Activated CD4-positive, alpha-beta T cell treated with anti-CD3 and anti-CD28 coated beads, Interleukin-2, amount 10 ng/mL, durations not matched to agents 7 days and 5 days (primary cell): ENCODE results near the gene HOMER1. TPM values are rescaled to one million over a fixed set of nuclear protein-coding genes. Genes with fewer than 3 reads are reported as not detected.

Experiments
- CTCF ChIA-PET: fragments of 350-600 bp; sonication (Branson Sonifier 250); formaldehyde crosslinking; loops from one replicate; lab custom pipeline; 2021; ENCODE audit warnings: antibody characterized with exemption; lab: Charles Lee
- POLR2A ChIA-PET: fragments of 350-600 bp; sonication (Branson Sonifier 250); formaldehyde crosslinking; loops from one replicate; lab custom pipeline; 2021; ENCODE audit warnings: antibody characterized with exemption; lab: Charles Lee
- DNase-seq: peaks from one replicate; pipeline ENCODE4 v3.0.0-alpha.2; 2020
- H3K27ac Mint-ChIP-seq: one replicate; pipeline ENCODE4 v1.8.0; 2021; ENCODE audit warnings: mild to moderate bottlenecking, moderate library complexity, mixed read lengths
- H3K27me3 Mint-ChIP-seq: one replicate; pipeline ENCODE4 v1.8.0; 2021; ENCODE audit warnings: mixed read lengths
- H3K36me3 Mint-ChIP-seq: one replicate; pipeline ENCODE4 v1.8.0; 2021; ENCODE audit warnings: low read depth, mixed read lengths
- H3K4me1 Mint-ChIP-seq: one replicate; pipeline ENCODE4 v1.8.0; 2021; ENCODE audit warnings: mixed read lengths
- H3K4me3 Mint-ChIP-seq: one replicate; pipeline ENCODE4 v1.8.0; 2021; ENCODE audit warnings: mild to moderate bottlenecking, moderate library complexity, mixed read lengths
- H3K9me3 Mint-ChIP-seq: one replicate; pipeline ENCODE4 v1.8.0; 2021; ENCODE audit warnings: mixed read lengths
- total RNA-seq, 2 experiments: library from RNA; stranded (reverse); gene quantifications; one replicate each; pipeline ENCODE4 v1.2.3, GENCODE V29; 2021

The HOMER1 gene
- total RNA-seq, 2 experiments from 2014 or later: 1.9 to 2.6 TPM

- H3K27me3 Mint-ChIP-seq: no peaks in the 10 kb centered on the region
- H3K4me1 Mint-ChIP-seq: no peaks in the 10 kb centered on the region
- H3K9me3 Mint-ChIP-seq: no peaks in the 10 kb centered on the region
- no peak overlapping the region for H3K4me3 Mint-ChIP-seq
- no peak overlapping the region for H3K27ac Mint-ChIP-seq
- no peaks in the 10 kb centered on the region for H3K36me3 Mint-ChIP-seq
- POLR2A ChIA-PET: no interaction called here
- no peak for DNase-seq
- CTCF ChIA-PET: interaction anchor here (0.7 to 1.9 kb wide), 4 partner anchors 10 to 1081 kb away, joined by 3 to 8 read pairs (median 4); no protein-coding TSS in a partner anchor
Measured at GRCh38 chr5:79499640-79500273, 14.2 kb downstream of the HOMER1 start.

DNA sequence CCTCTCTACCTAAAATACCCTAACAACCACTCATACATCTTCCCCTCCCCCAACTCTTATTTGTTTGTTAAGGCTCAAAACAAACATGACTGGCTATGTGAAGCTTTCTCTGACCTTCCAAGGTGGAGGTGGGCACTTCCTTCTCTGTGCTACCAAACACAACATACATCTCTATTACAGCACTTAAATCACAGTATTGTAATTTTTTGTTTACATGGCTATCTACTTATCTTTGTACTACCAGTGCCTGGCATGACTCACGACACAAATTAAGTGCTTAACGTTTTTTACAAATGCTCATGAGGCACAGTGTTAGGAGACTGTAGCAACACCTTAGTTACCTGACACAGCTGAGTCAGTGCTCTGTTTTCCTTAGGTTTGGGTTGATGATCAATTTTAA lies 18.6 kb downstream of the HOMER1 start:
- POLR2A ChIA-PET: no interaction called here

GRCh38 chr5:79493596-79494345 lies 20.2 kb downstream of the HOMER1 start:
- Mint-ChIP-seq H3K4me3 (no peak overlapping the region), H3K4me1 (no peaks in the 10 kb centered on the region), H3K27me3 (no peaks in the 10 kb centered on the region), H3K36me3 (no peaks in the 10 kb centered on the region), H3K27ac (no peak overlapping the region), H3K9me3 (no peaks in the 10 kb centered on the region)
- POLR2A ChIA-PET: no interaction called here
- no peak for DNase-seq
- CTCF ChIA-PET: interaction anchor here (1.0 to 1.3 kb wide), 2 partner anchors 36 to 161 kb away, joined by 3 read pairs; no protein-coding TSS in a partner anchor

More for the DNA sequence above, 18.6 kb downstream of the HOMER1 start:
- CTCF ChIA-PET: no interaction called here
- Mint-ChIP-seq H3K36me3 (no peaks in the 10 kb centered on the region), H3K27me3 (no peaks in the 10 kb centered on the region), H3K27ac (no peak overlapping the region), H3K4me3 (no peak overlapping the region), H3K9me3 (no peaks in the 10 kb centered on the region), H3K4me1 (no peaks in the 10 kb centered on the region)
- no peak for DNase-seq

GRCh38 chr5:79491690-79492317 lies 22.1 kb downstream of the HOMER1 start:
- no peaks in the 10 kb centered on the region for H3K4me1 Mint-ChIP-seq
- H3K4me3 Mint-ChIP-seq: no peak overlapping the region
- H3K27me3 Mint-ChIP-seq: no peaks in the 10 kb centered on the region
- H3K36me3 Mint-ChIP-seq: no peaks in the 10 kb centered on the region
- POLR2A ChIA-PET: no interaction called here
- CTCF ChIA-PET: interaction anchor here (1.0 kb wide), 1 partner anchor 13 kb away, joined by 3 read pairs; no protein-coding TSS in a partner anchor
- H3K27ac Mint-ChIP-seq: no peak overlapping the region
- H3K9me3 Mint-ChIP-seq: no peaks in the 10 kb centered on the region
- no peak for DNase-seq

DNA sequence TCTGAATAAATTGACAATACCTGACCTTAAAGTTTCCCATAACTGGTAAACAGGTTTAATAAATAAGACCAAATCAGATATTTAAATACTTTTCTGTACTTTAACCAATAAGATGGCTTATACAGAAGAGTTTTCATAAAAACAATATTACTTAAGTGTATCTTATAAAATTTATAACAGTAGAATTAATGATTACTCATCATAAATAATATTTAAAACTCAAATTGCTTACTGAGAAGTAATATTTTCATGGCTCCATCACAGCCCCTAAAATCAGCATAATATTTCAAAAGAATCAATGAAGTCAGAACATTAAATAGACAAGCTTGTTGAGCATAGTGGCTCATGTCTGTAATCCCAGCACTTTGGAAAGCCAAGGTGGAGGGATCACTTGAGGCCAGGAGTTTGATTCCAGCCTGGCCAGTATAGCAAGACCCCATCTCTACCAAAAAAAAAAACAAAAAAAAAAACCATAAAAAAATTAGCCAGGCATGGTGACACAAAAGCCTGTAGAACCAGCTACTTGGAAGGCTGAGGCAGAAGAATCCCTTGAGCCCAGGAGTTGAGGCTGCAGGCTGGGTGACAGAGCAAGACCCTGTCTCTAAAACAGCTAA lies 23.5 kb downstream of the HOMER1 start:
- H3K9me3 Mint-ChIP-seq: no peaks in the 10 kb centered on the region
- CTCF ChIA-PET: interaction anchor here (0.6 kb wide), 1 partner anchor 918 kb away, joined by 3 read pairs; no protein-coding TSS in a partner anchor
- DNase-seq: no peak
- H3K4me3 Mint-ChIP-seq: no peak overlapping the region
- H3K36me3 Mint-ChIP-seq: no peaks in the 10 kb centered on the region
- H3K4me1 Mint-ChIP-seq: no peaks in the 10 kb centered on the region
- no peak overlapping the region for H3K27ac Mint-ChIP-seq
- no peaks in the 10 kb centered on the region for H3K27me3 Mint-ChIP-seq
- POLR2A ChIA-PET: no interaction called here

- ChIA-PET POLR2A (no interaction called here), CTCF (no interaction called here)
- no peak for DNase-seq
- Mint-ChIP-seq H3K9me3 (no peaks in the 10 kb centered on the region), H3K4me3 (no peak overlapping the region), H3K36me3 (no peaks in the 10 kb centered on the region), H3K27ac (no peak overlapping the region), H3K27me3 (no peaks in the 10 kb centered on the region), H3K4me1 (no peaks in the 10 kb centered on the region)
Measured at GRCh38 chr5:79489773-79490172, 24.2 kb downstream of the HOMER1 start.

DNA sequence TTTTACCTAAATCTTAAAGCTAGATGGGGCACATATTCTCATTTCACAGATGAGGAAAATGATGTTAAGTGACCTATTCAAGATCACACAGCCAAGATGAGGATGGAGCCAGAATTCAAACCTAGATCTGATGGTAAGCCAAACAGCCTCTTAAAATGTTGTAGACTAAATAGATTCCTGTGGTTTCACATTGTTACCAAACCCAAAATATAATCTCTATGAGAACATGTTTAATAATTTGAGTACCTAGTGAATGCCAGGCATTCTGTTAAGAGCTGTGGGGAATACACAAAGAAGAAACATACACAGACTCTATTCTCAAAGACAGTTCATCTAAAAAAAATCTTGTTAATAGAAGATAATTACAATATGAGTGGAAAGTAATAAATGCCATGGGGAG lies 25.2 kb downstream of the HOMER1 start:
- H3K9me3 Mint-ChIP-seq: no peaks in the 10 kb centered on the region
- H3K36me3 Mint-ChIP-seq: no peaks in the 10 kb centered on the region
- H3K4me1 Mint-ChIP-seq: no peaks in the 10 kb centered on the region
- POLR2A ChIA-PET: interaction anchor here (0.6 kb wide), 1 partner anchor 492 kb away, joined by 16 read pairs; no protein-coding TSS in a partner anchor
- no peak overlapping the region for H3K4me3 Mint-ChIP-seq
- H3K27me3 Mint-ChIP-seq: no peaks in the 10 kb centered on the region
- CTCF ChIA-PET: no interaction called here
- no peak for DNase-seq
- no peak overlapping the region for H3K27ac Mint-ChIP-seq

DNA sequence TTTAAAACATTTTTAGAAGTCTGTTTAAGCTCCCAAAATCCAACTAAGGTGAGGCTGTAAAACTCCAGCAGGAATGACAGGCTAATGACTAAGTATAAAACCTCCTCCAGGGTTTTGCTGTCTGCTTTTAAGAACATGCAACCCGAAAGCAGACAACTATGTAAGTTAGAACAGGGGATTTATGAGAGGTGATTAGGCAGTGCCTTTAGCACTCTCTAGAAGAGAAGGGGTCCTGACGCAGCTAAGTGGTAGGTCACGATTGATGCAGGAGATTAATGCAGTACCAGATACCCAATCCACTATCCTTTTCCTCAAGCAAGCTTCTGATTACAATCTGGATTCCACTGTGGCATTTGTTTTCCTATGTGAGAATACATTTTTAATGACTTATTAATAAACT lies 25.9 kb downstream of the HOMER1 start:
- Mint-ChIP-seq H3K9me3 (no peaks in the 10 kb centered on the region), H3K4me1 (no peaks in the 10 kb centered on the region), H3K27ac (no peak overlapping the region), H3K36me3 (no peaks in the 10 kb centered on the region), H3K27me3 (no peaks in the 10 kb centered on the region), H3K4me3 (no peak overlapping the region)
- ChIA-PET POLR2A (no interaction called here), CTCF (no interaction called here)
- DNase-seq: no peak

DNA sequence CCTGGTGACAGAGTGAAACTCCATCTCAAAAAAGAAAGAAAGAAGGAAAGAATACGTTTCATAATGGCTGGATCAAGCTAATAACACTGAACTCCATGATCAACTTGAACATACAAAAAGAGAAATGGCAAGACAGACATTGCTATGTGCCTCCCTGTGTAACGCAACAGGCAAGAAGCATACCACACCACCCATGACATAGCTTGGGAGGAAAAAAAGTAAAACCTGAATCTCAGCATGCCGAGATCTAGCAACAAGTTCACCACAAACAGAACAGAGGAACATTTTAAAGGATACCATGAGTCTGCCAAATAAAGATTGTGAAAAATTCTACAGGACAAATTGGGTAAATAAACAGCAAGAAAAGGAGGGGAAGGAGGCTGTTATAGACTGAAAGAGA lies 26.7 kb downstream of the HOMER1 start:
- Mint-ChIP-seq H3K36me3 (no peaks in the 10 kb centered on the region), H3K4me3 (no peak overlapping the region), H3K9me3 (no peaks in the 10 kb centered on the region), H3K27me3 (no peaks in the 10 kb centered on the region), H3K4me1 (no peaks in the 10 kb centered on the region), H3K27ac (no peak overlapping the region)
- POLR2A ChIA-PET: no interaction called here
- no peak for DNase-seq
- CTCF ChIA-PET: no interaction called here

DNA sequence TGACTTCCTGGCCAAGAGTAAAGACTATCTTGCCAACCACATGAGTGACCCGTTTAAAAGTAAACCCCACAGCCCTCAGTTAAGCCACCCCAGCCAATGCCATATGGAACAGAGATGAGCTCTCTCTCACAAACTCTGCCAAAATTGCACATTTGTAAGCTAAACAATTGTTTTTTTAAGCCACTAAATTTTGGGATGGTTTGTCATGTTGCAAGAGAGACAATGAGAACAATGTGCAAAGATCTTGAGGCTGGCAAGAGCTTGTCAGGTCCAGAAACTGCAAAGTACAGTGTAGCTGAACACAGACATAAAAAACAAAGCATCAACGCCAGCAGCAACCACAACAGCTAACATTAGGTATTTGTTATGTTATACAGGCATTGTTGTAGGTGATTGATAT lies 27.8 kb downstream of the HOMER1 start:
- Mint-ChIP-seq H3K4me3 (no peak overlapping the region), H3K9me3 (no peaks in the 10 kb centered on the region), H3K27ac (no peak overlapping the region), H3K27me3 (no peaks in the 10 kb centered on the region), H3K4me1 (no peaks in the 10 kb centered on the region), H3K36me3 (no peaks in the 10 kb centered on the region)
- POLR2A ChIA-PET: no interaction called here
- CTCF ChIA-PET: interaction anchor here (1.1 kb wide), 1 partner anchor 14 kb away, joined by 4 read pairs; no protein-coding TSS in a partner anchor
- DNase-seq: no peak

DNA sequence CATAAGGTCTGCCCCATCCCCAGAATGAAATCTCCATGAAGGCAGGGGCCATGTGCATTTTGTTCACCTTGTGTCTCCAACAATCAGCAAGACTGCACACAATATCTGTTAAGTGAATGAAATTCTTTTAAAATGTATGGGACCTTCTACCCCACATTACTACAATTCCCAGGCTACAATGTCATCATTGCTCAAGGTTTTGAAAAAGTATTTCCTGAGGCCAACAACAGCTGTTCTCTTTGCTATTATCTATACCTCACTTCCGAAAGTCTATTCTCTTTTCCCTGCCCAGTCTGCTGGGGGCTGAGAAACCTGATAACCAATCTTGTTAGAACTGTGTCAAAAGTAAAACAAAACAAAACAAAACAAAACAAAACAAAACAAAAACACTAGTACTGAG lies 29.2 kb downstream of the HOMER1 start:
- ChIA-PET CTCF (no interaction called here), POLR2A (no interaction called here)
- H3K27ac Mint-ChIP-seq: no peak overlapping the region
- no peaks in the 10 kb centered on the region for H3K9me3 Mint-ChIP-seq
- H3K36me3 Mint-ChIP-seq: no peaks in the 10 kb centered on the region
- no peaks in the 10 kb centered on the region for H3K27me3 Mint-ChIP-seq
- H3K4me3 Mint-ChIP-seq: no peak overlapping the region
- DNase-seq: no peak
- H3K4me1 Mint-ChIP-seq: no peaks in the 10 kb centered on the region

GRCh38 chr5:79481574-79481973 lies 32.4 kb downstream of the HOMER1 start:
- ChIA-PET POLR2A (no interaction called here), CTCF (interaction anchor here (0.6 kb wide), 1 partner anchor 263 kb away, joined by 3 read pairs; no protein-coding TSS in a partner anchor)
- Mint-ChIP-seq H3K4me3 (no peak overlapping the region), H3K9me3 (no peaks in the 10 kb centered on the region), H3K36me3 (no peaks in the 10 kb centered on the region), H3K27ac (no peak overlapping the region), H3K4me1 (no peaks in the 10 kb centered on the region), H3K27me3 (no peaks in the 10 kb centered on the region)
- no peak for DNase-seq

DNA sequence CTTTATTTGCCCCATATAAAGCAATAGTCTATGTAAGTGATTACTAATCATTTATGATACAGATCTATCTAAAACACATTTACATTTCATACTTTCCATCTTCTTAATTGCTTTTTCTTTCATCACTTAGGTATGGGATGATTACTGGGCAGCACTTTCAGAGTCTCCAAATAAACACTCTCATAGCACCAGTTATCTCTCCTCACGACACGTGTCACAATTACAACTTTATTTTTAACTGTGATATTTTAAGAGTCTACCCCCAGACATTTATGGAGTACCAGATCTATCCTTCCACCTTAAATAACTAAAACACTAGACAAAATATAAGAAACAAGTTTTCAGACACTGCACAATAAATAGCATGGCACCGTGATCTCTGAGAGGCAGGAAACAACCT lies 32.9 kb downstream of the HOMER1 start:
- DNase-seq: no peak
- CTCF ChIA-PET: no interaction called here
- H3K27ac Mint-ChIP-seq: no peak overlapping the region
- no peaks in the 10 kb centered on the region for H3K9me3 Mint-ChIP-seq
- no peak overlapping the region for H3K4me3 Mint-ChIP-seq
- H3K4me1 Mint-ChIP-seq: no peaks in the 10 kb centered on the region
- POLR2A ChIA-PET: no interaction called here
- H3K27me3 Mint-ChIP-seq: no peaks in the 10 kb centered on the region
- no peaks in the 10 kb centered on the region for H3K36me3 Mint-ChIP-seq
